GM19372 (cell line): Measurements from ENCODE around the gene PDE1A.

Source experiments
- ATAC-seq: cut with Tn5 transposase; IDR thresholded peaks from one replicate; pipeline ENCODE4 v1.9.1; 2021; ENCODE audit warnings: mild to moderate bottlenecking, low read depth, moderate library complexity; ENCODE audit not compliant: unreplicated experiment

The PDE1A gene

DNA sequence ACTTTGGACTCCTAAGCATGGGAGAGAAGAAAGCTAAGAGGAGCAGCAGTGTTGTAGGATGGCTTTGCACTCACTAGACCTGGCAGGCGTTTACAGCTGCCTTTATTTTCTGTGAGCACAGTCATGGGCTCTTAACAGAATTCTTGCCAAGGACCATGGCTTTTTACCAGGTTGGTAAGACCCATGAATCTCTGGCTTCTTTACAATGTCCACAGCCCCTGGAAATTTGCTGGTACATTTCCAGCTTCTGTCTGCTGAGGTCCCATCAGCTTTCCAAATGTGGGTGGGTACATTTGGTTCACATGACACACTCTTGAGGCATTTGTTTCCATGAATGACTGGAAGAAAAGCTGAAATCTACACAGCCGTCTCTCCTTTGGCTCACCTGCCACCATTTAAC lies 278.5 kb downstream of the PDE1A start:
- ATAC-seq = no peak

- no peak for ATAC-seq
These were observed 282.1 kb downstream of the PDE1A start for GRCh38 chr2:182144776-182145165.

DNA sequence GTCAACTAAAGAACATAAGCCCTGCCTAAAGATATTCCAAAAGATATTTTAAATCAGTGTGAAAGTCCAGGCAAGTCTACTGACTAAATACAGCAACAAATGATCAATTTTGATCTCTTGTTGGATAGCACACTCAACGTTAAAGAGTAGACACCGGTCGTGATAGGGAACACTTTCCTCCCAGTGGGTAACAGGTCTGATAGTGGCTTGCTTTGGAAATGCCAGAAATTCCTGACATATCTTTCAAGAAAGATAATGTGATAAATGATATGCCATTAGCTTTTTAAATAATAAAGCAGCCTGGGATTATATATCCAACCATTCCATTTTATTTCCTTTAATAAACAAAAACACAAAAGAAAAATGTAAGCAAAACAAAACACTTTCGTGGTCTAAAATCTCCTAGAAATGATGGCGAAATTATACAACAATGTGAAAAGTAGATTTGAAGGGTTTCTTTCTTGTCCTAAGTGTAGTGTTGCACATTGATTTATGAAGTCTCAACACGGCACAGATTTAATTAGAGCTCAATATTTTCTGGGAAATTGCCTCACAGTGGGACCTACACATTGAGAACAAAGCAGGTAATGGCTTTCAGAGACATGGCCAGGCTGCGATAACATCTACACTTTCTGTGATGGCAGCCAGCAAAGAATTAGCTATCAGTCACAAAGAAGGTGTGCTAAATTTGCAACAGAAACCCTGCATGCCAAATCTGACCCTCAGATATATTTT lies 282.6 kb downstream of the PDE1A start:
- no peak for ATAC-seq

GRCh38 chr2:182142062-182142461 lies 284.8 kb downstream of the PDE1A start:
- ATAC-seq = no peak

GRCh38 chr2:182134201-182134600 lies 292.6 kb downstream of the PDE1A start:
- no peak for ATAC-seq

DNA sequence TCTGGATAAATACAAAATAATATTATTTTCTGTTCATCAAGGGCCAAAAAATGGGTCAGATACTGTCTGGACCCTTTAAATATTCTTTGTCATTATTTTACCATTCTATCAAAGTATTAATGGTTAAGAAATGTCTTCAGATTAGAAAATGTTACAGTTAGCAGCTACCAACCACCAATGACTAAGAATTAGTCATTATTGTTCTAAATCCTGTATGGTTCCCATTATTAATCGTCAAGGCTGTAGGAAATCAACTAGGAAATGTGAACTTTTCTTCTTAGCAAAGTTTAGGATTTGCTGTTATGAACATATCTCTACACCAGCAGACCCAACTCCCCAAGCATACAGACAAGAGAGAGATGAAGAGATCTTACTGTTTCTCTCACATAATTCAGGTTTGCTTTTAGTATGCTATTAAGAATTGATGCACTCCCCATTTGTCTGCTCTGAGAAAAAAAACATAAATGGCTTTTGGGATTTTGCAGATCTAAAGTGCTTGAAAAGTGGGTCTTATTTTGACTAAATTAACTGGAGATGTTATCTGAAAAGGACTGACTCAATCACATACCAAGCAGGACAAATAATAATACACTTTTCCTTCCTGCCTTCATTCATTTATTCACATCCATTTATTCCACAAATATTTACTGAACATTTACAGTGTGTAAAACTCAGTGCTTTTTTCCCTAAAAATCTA lies 293.5 kb downstream of the PDE1A start:
- ATAC-seq = no peak

- no peak for ATAC-seq
These were observed 294.2 kb downstream of the PDE1A start for GRCh38 chr2:182132605-182133004.

DNA sequence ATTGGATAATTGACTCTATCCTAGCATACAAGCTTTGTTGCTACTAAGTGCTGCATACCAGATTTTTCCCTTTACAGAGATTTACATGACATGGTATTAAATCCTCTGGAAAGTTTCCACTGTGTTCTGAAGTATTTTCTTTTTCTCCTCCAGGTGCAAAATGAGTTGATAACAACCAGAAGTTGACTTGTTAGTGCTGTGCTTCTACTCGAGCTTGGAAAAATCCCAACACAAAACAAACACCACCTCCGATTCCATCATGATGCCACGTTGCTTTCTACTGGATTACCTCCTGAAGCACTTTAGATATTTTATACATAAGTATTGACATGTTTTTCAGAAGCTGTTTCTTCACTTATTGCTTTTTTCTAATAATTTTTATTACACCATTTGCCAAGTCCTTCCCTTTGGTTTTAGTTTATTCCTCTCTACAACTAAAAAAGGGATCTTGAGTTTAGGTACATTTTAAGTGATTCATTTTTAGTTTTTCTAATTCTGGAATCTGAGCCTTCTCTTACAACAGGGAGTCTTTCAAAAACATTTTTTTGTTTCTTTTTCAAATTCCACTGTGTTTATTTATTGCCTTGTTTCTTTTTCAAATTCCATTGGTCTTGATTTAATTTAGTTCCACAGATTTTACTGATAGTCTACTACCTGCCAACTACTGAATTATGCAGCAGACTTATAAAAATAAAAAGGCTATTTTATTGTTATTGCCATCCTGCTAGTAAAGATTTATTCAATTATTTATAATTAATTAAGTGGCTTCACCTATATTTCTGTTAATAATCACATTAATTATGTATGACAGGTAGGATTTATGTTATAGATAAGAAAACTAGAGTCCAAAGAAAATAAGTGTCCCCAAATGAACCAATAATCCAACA lies 297.8 kb downstream of the PDE1A start:
- ATAC-seq = no peak

- ATAC-seq = no peak
These were observed 309.6 kb downstream of the PDE1A start for GRCh38 chr2:182117196-182117595.

GRCh38 chr2:182116774-182117173 lies 310.1 kb downstream of the PDE1A start:
- ATAC-seq = no peak

- no peak for ATAC-seq
These were observed 311.6 kb downstream of the PDE1A start for GRCh38 chr2:182115258-182115657.

DNA sequence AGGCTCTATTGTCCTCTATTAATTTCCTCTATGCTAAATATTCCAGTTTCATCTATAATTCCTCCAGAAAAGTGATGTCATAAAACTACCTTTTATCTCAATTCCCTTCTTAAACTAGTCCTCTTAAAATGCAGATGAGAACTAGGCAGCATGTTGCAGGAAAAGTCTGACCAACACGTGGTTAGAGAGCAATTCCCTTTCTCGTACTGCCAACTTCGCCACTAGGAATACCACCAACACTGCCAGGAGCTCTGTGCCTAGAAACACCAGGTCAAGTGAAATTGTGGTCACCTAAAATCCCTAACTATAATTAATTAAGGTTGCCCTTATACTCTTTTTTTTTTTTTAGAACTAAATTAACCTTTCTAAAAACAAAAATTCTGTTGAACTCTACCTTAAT lies 313.5 kb downstream of the PDE1A start:
- no peak for ATAC-seq

DNA sequence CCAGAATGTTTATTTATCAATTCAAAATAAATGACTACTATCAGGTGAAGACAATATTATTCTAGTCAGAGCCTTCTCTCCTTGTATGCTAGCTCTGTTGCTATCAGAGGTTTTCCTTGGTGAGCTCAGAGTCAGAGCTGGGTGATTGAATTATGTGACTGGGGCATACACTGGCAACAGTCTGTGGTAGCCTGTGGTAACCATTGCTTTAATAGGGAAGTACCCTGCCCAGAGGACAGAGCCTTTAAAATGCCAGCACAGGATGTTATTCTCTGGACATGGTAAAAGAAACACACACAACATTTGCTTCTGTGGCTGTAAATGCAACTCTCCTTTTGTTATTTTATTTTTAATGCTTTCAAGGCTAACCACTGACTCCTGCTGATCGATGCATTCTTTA lies 316.5 kb downstream of the PDE1A start:
- no peak for ATAC-seq

GRCh38 chr2:182103526-182103925 lies 323.3 kb downstream of the PDE1A start:
- no peak for ATAC-seq

DNA sequence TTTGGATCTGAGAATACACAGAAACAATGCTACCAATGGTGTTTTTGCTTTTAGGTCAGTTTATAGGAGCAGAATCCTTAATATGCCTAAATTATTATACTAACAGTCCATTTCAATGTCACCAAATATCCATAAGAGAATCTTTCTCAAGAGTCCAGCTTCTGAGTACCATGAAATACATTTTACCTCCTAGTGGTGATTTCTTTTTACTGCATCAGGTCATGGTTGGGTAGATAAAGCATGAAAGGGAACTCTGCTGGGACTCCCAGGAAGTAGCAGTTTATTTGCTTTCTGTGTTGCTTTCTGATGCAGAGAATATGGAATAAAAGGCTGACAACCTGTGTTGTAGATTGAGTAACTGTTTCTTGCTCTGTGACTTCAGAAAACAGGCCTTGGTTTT lies 325.6 kb downstream of the PDE1A start:
- ATAC-seq = no peak

DNA sequence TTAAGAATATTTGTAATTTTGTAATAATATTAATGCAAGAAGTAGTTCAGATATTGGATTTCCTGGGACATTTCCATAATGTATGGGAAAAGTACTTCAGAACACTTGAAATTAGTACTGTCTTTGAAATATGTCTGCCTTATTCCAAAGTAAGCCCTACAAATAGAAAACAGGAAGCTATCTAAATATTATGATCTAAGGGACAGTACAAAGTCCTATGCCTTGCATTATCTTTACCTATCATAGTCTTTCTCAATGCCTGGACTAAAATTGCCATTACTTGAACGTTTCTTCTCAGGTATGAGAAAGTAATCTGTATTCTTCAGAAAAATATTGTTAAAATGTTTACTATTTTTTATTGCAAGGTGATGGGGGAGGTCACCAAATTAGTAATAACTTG lies 328.2 kb downstream of the PDE1A start:
- ATAC-seq = no peak

- no peak for ATAC-seq
These were observed 329.2 kb downstream of the PDE1A start for GRCh38 chr2:182097571-182098164.

DNA sequence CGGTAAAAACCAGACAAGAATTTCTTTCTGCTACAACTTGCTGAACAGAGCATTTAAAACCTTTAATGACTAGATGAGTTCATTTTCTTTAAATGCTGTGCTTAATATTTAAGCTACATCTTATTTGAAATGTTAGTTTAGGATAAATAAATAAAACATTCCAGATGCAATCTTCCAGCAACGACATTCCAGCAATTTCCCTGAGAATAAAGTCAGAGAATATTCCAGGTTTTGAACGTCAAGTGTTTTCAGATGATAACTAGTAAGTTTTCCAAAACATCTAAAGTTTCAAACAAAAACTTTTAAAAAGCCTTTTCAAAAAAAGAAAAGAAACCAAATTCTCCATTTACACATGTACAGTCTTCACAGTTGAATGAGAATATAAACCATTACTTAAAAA lies 336.4 kb downstream of the PDE1A start:
- no peak for ATAC-seq
